CD4-positive, alpha-beta T cell treated with Interleukin-15 for 4 hours (primary cell): ENCODE data around the gene ABCA2.
A peak's percentile ranks its signal among the peaks of the same experiment; 100 is the strongest.

Source experiments
- DNase-seq: peaks from one replicate; pipeline ENCODE4 v3.0.0-alpha.2; 2020; ENCODE audit warnings: low spot score

The ABCA2 gene

DNA sequence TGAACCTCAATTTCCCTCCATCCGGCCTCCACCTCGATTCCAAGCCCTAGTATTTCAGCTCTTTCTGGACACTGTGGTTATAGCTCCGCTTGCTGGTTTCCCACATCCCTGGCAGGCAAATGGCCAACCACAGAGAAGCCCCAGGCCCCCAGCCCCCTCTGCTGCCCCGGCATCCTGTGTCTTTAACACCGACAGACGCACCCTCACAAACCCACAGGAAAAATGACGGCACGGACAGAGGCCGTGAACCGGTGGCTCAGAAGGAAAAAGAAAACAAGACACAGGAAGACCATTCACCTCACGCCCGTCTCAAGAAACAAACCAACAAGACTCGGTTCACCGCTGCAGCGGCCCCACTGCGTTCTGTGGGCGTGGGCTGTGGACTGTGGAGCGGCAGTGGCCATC, 30.2 kb downstream of the ABCA2 start:
- peak; percentile 16 for DNase-seq

DNA sequence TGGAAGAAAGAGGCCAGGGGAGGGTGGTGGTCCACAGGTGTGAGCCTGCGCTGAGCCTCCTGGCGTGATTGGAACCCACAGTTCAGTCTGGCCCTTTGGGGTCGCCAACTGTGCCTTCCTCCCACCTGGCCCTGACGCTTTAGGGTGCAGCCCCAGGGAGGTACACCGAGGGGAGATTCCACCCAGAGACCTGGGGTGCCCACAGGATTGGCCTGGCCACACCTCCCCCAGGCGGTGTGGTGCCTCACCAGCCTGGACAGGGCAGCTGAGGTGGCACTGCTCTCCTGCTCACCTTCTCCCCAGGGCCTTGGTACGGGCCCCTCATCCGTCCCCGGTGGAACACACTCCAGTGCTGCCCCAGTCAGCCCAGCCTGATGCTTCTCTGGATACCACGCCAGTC, 30.7 kb downstream of the ABCA2 start:
- DNase-seq: no peak

DNA sequence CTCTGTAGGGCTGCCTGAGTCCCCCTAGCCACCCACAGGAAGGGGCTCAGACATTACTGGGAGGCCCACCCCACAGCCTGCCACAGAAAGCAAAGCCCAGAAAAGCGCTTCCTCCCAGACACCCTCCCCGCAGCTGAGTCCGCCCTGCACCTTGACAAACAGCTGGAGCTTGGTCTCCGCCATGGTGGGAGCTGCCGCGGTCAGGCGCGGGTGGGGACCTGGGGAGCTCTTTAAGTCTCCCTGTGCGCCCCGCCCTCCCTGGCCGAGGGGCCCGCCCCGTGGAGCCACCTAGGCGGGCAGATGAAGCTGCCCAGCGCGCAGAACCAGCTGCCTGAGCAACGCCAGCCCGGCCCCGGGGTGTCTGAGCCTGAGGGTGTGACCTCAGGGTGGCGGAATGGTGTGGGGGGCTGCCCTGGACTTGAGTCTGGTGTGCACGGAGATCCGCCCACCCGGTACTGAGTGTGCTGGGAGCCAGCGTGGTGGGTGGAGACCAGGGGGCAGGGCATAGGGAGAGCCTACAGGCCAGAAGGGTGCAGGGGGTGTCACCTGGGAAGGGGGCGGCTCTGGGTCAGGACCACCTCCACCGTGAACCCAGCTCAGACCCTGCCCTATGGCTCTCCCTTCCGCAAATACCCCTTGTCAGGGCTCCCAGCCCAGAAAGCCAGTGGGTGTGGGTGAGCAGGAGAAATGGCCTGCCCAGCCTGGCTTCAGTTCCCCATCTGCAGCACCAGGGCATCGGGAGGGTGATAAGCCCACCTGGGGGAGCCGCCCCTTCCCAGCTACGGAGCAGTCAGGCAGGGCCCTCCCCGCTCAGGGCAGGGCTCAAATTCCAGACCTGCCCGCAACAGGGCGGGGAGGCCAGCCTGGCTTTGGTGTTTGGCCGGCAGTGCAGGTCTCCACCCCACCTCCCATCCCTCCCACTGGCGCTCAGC, 31.4 kb downstream of the ABCA2 start, which contains the start of gene CLIC3:
TSS of gene CLIC3 (minus strand) at position 208 of the 932 bp plus-strand sequence. CDS start at position 183, 25 bp downstream.
- peak; percentile 51 for DNase-seq

DNA sequence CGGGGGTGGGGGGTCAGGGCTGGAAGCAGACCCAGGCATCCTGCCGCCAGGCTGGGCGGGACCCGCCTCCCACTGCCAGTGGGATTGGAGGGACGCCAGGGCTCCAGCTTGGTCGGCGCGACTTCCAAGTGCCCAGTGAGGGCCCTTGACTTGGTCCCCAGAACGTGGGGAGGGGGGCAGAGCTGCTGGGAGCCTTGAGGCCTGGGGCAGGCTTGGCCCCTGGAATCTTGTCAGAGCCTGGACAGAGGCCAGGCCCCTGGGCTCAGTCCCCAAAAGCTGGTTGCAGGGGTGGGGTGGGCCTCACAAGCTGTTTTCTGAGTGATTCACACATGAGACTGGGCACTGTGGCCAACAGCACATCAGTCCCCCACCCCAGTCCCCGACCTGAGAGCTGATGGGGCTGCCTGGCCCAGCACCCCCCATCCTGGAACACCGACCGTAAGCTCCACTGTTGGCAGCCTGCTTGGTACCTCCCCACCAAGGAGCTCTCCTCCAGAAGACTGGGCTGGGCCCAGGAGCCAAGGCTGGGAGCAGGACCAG, 32.2 kb downstream of the ABCA2 start:
- no peak for DNase-seq

DNA sequence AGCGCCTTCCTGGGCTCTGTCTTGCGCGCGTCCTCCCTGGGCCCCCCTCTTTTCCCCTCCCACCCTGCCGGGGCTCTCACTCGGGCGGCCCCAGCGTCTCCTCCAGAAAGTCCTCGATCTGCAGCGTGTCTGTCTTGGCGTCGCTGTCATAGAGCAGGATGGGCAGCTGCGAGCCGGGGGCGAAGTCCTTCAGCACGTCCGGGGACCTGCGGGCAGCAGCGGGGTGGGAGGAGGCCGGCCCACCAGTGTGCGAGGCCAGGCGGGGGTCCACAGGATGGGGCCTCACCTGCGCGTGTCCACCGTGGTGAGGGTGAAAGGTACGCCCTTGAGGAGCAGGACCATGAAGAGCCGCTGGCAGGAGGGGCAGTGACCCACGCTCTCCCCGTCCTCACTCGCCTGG, 32.7 kb downstream of the ABCA2 start:
- DNase-seq: no peak

DNA sequence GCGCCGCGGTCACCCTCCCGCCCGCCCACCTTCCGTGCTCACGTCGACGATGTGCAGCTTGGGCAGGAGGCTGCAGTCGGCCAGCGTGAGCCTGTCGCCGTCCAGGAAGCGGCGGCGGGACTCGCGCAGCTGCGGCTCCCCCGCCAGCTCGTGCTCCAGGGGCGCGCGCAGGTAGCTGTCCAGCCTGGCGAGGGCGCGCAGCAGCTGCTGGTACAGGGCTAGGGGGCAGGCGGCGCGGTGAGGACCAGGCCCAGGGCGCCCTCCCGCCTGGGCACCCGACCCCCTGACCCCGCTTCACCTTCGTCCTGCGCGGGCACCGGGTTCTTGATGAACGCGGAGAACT, 33.2 kb downstream of the ABCA2 start:
- DNase-seq: no peak

DNA sequence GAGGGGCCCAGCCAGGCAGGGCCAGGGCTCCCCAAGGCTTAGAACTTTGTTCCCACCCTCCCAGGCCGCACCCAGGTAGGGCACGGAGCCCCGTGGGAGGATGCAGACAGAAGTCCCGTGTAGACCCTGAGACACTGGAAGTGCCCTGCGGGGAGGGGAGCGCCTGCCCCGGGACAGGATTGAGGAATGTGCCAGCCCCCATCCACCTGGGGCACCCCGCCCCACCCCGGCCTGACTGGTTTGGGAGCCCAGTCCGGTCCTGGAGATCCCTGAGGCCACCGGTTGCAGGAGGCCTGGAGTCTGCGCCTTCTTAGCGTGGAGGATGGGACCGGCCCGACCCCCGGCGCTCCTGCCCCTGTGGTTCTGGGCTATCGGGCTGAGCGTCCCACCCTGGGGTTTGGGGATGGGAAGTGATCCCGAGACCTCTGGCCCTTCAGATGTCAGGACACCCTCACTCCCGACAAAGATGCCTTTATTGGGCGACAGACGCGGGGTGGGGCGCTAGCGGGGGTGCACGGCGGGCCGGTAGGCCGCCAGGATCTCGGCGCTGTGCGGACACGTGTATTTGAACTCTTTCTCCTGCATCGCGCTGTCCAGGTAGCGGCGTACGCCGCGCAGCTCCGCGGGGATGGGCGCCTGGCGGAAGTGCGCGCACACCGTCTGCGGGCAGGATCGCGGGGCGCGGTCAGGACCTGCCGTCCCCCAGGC, 33.7 kb downstream of the ABCA2 start:
- no peak for DNase-seq

DNA sequence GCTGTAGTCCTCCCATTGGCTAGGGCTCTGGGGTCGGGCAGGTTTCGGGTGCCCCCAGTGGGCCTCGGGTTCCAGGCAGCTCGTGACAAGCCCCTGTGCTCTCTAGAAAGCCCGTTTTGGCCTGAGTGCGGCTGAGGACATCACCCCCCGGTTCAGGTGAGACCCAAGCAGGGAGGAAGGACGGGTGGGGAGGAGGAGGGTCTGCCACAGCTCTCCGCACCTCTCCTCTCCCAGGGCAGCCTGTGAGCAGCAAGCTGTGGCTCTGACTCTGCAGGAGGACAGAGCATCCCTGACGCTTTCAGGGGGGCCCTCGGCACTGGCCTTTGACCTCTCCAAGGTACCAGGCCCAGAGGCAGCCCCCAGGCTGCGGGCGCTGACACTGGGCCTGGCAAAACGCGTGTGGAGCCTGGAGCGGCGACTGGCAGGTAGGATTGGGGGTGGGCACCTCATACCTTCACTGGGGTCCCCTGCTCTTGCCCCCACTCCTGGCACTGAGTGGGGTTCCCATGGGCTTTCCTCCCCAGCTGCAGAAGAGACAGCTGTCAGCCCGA, 35.1 kb downstream of the ABCA2 start:
- DNase-seq: no peak

DNA sequence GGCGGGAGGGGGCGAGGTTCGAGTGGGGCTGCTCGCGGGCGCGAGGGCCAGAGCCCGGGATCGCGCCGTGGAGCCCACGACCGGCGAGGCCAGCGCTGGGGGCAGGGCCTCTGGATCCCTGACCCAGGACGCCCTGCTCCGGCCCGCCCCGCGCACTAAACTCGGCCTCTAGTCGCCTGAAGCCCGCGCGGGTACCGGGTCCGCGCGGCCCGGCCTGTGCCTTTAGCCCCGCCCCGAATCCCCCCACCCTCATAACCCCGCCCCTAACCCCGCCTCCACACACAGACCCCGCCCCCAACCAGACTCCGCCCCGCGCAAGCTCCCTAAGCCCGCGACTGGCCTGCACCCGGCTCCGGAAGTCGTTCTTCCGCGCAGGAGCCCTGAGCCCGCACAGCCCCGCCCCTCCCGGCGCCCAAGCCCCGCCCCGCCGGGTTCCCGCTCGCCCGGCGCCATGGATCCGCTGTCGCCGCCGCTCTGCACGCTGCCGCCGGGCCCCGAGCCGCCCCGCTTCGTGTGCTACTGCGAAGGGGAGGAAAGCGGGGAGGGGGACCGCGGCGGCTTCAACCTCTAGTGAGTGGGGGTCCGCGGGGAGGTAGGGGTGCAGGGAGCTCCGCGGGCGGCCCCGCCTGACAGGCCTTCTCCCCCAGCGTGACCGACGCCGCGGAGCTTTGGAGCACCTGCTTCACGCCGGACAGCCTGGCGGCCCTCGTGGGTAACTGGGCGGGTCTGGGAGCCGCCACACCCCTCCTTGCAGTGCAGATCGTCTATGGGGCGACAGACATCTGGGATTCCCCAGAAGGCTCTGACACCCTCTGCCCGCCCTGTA, 35.8 kb downstream of the ABCA2 start, which contains the start of gene PAXX:
TSS of gene PAXX (plus strand) at position 430 of the 826 bp plus-strand sequence. CDS start at position 452, 22 bp downstream.
- peak; percentile 92 for DNase-seq

DNA sequence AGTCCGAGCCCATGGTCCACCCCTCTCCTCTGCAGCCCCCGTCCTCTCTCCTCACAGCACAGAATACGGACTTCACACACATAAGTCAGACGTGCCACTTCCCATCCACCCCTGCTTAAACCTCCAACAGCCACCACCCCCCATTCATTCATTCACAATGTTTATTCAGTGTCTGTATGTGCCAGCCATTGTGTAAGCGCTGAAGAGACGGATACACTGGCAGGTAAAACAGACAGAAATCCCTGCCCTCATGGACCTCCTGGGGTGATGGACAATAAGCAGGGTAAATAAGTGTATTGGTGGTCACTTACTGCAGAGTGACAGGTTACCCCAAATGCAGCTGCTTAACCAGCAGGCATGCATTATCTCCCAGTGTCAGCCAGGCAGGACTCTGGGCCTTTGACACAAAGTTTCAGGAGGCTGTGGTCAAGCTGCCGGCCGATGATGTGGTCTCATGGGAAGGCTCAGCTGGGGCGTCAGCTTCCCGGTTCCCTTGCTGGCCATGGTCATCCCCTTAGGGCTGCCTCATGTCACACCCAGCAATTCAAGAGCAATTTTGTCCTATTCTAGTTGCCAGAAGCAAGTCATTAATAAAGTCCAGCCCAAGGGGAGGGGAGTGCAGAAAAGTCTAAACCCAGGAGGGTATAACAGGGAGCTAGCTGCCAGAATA, 37.7 kb downstream of the ABCA2 start:
- no peak for DNase-seq

DNA sequence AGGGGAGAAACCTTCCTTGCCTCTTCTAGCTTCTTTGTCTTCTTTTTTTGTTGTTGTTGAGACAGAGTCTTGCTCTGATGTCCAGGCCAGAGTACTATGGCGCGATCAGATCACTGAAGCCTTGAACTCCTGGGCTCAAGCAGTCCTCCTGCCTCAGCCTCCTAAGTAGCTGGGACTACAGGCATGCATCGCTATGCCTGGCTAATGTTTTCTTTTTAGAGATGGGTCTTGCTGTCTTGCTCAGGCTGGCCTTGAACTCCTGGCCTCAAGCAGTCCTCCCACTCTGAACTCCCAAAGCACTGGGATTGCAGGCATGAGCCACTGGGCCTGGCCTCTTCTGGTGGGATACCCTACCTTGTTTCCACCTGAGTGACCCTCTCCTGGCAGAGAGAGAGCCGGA, 39.2 kb downstream of the ABCA2 start:
- DNase-seq: no peak

DNA sequence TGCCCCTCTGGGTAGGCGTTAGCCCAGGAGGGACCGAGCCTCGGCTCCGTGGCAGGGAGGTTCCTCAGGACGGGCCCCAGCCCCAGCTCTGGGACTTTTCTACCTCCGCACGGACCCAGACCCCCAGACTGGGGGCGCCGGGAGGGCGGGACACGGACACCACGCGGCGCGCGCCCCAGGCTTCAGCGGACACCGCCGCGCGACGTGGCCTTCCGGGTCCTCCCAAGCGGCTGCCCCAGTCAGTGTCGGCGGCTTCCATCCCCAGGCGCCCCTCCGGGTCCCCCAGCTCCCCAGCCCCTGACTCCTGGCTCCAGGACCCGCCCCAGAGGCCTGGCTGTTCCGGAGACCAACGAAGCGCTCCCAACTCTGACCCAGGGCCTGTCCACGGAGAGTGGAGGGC, 42.2 kb downstream of the ABCA2 start:
- no peak for DNase-seq

DNA sequence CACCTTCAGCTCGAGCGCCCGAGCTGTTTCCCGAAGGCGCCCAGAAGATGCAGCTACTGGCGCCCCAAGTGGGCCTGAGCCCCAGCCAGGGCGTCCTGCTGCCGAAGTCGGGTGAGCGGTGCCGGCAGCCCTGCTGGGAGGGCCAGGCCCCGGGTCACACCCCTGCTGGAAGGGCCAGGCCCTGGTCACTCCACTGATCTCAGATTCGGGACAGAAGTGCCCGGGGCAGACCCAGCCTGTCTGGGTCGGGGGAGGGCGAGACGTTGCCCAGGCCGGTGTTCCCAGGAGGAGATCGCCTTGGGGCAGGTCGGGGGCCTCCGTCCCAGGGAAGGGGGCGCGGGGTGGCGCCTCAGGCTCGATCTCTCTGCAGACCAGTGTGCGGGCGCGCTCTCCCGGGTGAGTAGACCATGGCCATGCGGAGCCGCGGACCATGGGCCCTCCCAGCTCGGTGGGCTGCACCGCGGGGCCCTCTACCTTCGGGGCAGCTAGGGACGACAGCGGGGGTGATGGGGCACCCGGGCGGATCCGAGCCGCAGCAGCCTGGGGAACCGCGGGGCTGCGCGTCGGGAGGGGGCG, 42.9 kb downstream of the ABCA2 start:
- DNase-seq: no peak

DNA sequence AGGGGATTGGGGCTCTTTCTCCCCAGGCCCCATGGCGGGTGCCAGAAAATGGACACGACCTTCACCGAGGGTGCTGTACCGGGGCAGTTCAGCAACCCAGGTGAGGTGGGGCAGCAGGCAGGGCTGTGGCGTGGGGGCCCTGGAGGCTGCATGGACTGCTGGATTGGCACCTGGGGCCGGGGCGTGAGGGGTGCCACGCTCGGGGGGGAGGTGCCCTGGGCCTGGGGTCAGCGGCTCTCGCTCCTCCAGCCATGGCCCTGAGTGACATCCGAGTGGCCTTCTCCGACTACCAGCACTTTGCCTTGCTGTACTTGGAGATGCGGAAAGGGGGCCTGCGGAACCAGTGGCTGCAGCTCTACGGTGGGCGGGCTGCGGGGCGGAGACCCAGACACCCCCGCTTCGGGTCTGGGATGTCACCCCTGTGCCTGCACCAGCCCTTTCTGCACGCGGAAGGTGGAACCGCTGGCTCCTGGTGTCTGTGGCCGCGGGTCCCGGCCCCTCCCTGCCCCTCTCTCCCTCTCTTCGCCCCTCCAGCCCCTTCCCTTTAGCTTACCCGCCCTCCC, 43.5 kb downstream of the ABCA2 start:
- DNase-seq: no peak

DNA sequence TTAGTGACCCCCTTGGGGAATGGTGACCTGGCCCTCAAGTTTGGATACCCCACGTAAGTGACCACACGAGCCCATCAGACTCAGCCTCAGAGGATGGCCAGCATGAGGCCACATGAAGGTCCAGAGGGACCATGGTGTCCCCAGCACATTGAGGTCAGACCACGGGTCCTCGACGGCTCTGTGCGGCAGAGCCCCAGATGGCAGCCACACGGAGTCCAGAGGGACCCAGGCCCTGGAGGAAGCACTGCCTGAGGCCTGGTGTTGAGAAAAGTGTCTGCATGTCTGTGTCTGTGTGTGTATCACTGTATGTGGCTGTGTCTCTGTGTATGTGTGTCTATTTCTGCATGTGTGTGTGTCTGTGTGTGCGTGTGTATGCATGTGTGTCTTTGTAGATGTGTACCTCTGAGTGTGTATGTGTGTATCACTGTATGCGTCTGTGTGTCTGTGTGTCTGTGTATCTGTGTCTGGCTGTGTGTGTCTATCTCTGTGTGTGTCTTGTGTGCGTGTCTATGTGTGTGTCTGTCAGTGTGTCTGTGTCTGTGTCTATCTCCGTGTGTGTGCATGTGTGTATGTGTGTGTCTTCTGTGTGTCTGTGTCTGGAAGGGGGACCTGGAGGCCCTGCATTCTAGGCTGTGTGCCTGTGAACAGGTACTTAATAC, 44.3 kb downstream of the ABCA2 start:
- DNase-seq: no peak

DNA sequence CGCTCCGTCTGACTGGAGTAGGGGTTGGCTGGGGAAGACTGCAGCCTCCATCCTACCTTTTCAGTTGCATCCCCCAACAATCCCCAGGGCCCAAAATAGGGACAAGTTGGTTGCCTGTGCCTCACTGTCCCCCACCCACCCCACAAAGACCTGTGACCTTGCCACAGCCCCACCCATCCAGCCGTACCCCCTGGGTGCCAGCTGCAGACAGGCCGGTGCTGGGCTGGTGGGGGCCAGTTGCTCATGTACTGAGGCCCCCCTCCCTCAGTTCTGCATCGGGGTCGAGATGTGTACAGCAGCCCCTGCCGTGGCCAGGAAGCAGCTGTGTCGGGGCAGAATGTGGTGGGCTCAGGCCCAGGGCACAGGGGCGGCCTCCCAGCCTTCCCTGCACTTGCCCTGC, 44.9 kb downstream of the ABCA2 start:
- DNase-seq: no peak

DNA sequence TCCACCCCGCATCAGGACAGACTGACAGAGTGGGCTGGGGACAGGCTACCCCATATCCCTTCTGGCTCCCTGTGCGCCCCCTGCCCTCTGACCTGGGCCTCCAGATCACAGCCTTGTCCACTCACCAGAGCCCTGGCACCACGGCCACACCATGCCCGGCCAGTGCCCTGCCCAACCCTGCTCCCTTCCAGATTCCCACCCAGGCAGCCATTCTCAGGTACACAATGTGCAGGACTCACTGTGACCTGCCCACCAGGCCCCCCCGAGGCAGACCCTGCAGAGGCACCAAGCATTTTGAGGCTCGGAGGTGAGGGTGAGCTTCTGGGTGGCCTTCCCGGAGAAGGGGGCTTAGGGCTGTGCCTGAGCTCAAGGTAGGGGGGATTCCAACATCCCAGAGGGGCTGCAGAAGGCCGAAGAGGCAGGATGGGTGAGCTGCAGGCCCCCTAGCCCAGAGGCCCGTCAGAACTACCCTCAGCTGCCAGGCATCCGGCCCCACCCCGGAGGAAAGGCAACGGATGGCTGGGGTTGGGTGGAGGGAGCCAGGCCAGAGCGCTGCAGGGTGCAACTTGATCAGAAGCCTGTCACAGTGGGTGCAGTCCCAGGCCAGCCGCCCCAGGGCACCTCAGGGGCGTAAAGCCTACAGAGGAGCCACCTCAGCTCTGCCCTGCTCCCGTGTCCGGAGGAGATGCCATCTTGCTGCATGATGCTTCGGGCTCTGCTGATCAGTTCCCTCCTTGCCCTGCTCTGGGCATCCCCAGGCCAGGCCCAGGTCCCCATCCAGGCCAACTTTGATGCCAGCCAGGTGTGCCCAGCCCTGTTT, 45.6 kb downstream of the ABCA2 start, which contains the start of gene LCNL1:
TSS of gene LCNL1 (plus strand) at position 762 of the 820 bp plus-strand sequence. CDS start 594 bp downstream, outside the sequence.
- DNase-seq: no peak

DNA sequence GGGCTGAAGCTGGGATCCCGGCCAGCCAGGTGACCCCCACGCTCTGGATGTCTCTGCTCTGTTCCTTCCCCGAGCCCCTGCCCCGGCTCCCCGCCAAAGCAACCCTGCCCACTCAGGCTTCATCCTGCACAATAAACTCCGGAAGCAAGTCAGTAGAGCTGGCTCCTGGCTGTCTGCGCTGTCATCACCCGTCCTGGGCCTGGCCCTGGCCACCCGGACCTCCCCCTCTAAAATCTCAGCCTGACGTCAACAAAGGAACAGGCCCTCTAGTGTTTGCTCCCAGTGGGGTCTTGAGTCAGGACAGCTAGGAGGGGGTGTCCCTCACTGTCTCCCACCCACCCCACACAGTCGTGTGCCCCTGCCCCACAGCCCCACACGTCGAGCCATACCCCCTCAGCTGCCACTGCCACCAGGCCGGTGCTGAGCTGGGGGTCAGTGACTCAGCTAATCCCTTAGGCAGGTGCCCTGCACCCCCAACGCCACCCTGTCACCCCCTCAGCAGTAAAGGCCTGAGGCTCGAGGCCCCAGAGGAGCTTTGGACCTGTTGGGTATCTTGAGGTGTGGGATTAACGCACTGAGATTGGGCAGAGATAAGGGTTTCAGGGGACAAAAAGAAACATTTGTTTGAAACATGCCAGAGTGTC, 46.3 kb downstream of the ABCA2 start:
- no peak for DNase-seq
